ENCODE results near the gene STAB1. TPM values are rescaled to one million over a fixed set of nuclear protein-coding genes. Genes with fewer than 3 reads are reported as not detected.

STAB1 gene
- total RNA-seq, 4 donors from 2014 or later: 101 to 127 (median 118) TPM

DNA sequence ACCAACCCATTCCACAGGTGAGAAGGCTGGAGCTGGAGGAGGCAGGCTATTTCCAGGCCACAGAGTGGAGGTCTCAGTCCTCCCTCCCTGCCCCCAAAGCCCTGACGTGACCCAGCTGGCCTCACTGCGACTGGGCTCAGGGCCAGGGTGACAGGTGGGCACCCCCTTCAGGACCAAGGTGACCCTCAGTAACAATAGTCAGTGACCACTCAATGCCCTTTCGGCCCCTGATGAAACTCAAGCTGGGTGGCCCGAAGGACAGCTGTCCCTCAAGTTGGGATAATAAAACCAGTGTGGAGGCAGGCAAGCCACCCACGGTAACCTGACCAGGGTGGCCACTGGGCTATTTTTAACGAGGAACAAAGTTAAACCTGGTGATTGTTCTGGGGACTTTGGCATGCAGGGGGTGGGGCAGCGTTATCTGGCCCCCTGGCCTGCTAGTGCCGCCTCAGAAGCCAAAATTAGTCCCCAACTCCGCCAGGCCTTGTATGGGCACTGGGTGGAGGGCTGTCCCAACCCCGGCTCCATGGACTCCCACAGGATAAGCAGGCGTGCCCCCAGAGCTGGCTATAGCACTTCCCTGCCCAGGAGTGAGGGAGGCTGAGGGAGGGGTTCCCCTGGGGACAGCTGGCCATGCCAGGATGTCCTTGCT is 42.4 kb upstream of the STAB1 start:
- no peak for TF ChIP-seq POLR2A (IDR thresholded peaks at IDR 0.05; ENCODE audit: low read depth)
- TF ChIP-seq EP300 (IDR thresholded peaks at IDR 0.05): no peak
- no peak for TF ChIP-seq POLR2AphosphoS5 (IDR thresholded peaks at IDR 0.05)
- TF ChIP-seq, protein P1, sequence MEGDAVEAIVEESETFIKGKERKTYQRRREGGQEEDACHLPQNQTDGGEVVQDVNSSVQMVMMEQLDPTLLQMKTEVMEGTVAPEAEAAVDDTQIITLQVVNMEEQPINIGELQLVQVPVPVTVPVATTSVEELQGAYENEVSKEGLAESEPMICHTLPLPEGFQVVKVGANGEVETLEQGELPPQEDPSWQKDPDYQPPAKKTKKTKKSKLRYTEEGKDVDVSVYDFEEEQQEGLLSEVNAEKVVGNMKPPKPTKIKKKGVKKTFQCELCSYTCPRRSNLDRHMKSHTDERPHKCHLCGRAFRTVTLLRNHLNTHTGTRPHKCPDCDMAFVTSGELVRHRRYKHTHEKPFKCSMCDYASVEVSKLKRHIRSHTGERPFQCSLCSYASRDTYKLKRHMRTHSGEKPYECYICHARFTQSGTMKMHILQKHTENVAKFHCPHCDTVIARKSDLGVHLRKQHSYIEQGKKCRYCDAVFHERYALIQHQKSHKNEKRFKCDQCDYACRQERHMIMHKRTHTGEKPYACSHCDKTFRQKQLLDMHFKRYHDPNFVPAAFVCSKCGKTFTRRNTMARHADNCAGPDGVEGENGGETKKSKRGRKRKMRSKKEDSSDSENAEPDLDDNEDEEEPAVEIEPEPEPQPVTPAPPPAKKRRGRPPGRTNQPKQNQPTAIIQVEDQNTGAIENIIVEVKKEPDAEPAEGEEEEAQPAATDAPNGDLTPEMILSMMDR (IDR thresholded peaks at IDR 0.05): no peak
- peaks cover 0 to 25% (median 6%) of the 10 kb centered on the region in 4 donors for H3K36me3 ChIP-seq
- no peak overlapping the region for H3K27ac ChIP-seq (replicated peaks in 1 of 4)
- H3K4me1 ChIP-seq: peaks cover 31 to 45% (median 40%) of the 10 kb centered on the region in 4 donors
- H3K27me3 ChIP-seq: no peaks in the 10 kb centered on the region
- intact Hi-C loops (cut with DNase I): no loop called here
- WGBS: 80% methylated on average over 8 of the region's 11 CpGs
- H3K9me3 ChIP-seq: no peaks in the 10 kb centered on the region
- H3K4me3 ChIP-seq: no peak overlapping the region
- DNase-seq (ENCODE audit: extremely low spot score): no peak

GRCh38 chr3:52453496-52454249 is 41.5 kb upstream of the STAB1 start, which contains the start of gene TNNC1:
Gene TNNC1, minus strand, starts transcription at chr3:52454041. Its CDS starts 26 bp downstream, at chr3:52454015.
- H3K27me3 ChIP-seq: no peaks in the 10 kb centered on the region
- peaks cover 4 to 34% (median 16%) of the 10 kb centered on the region in 4 donors for H3K36me3 ChIP-seq
- intact Hi-C loops (cut with DNase I): no loop called here
- H3K9me3 ChIP-seq: no peaks in the 10 kb centered on the region
- H3K4me3 ChIP-seq: peak within 1 kb of the TSS; percentile 79 to 96 (median 94)
- H3K27ac ChIP-seq (replicated peaks in 1 of 4): peak within 1 kb of the TSS; percentile 93 to 95 (median 94)
- H3K4me1 ChIP-seq: peaks cover 31 to 54% (median 43%) of the 10 kb centered on the region in 4 donors
- 83% methylated on average over 9 of the region's 16 CpGs for WGBS
- TF ChIP-seq POLR2A (IDR thresholded peaks at IDR 0.05; ENCODE audit: low read depth): no peak
- DNase-seq (ENCODE audit: extremely low spot score): no peak

DNA sequence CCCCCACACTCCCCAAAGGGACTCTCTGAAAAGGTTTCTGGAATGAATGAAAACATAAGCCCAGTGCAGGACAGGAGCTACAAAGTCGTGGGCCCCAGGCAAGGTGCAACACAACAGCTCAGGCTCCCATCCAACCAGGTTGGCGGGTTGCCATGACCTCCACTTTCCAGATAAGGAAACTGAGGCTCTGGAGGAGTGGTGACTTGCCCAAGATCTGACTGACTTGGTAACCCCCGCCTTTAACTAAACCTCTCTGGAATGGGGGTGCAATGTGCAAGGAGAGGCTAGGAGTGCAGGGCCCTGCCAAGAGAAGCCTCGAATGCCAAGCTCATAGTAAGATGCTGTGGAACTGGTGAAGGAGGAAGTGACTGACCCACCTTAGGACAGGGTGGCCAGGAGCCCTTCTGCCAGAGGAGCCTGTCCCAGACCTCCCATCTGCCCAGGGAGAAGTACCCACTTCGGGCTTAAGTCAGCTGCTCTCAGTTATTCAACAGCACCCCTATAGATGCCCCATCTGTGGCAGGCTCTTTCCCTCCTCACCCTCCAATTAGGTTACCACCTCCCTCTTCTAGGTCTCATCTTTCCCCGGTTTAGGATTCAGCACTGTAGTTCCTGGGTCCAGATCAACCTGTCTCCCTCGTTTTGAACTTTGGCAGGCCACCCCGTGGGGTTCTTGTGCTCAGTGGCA is 40.7 kb upstream of the STAB1 start:
- H3K4me3 ChIP-seq: peak overlapping the region; percentile 79 to 96 (median 94)
- DNase-seq (ENCODE audit: extremely low spot score): no peak
- 60% methylated on average over 7 of the region's 8 CpGs for WGBS
- no peaks in the 10 kb centered on the region for H3K9me3 ChIP-seq
- H3K27ac ChIP-seq (replicated peaks in 1 of 4): peak overlapping the region; percentile 93 to 95 (median 94)
- TF ChIP-seq POLR2A (IDR thresholded peaks at IDR 0.05; ENCODE audit: low read depth) (no peak), EP300 (IDR thresholded peaks at IDR 0.05) (no peak), POLR2AphosphoS5 (IDR thresholded peaks at IDR 0.05) (no peak)
- TF ChIP-seq, protein P1 (IDR thresholded peaks at IDR 0.05): no peak
- peaks cover 31 to 56% (median 43%) of the 10 kb centered on the region in 4 donors for H3K4me1 ChIP-seq
- no peaks in the 10 kb centered on the region for H3K27me3 ChIP-seq
- intact Hi-C loops (cut with DNase I): no loop called here
- H3K36me3 ChIP-seq: peaks cover 11 to 42% (median 23%) of the 10 kb centered on the region in 4 donors

- Histone ChIP-seq H3K27me3 (no peaks in the 10 kb centered on the region), H3K4me1 (peaks cover 29 to 52% (median 39%) of the 10 kb centered on the region in 4 donors), H3K4me3 (peak overlapping the region; percentile 79 to 96 (median 94)), H3K27ac (replicated peaks in 1 of 4) (peak overlapping the region; percentile 93 to 95 (median 94)), H3K36me3 (peaks cover 12 to 46% (median 27%) of the 10 kb centered on the region in 4 donors), H3K9me3 (no peaks in the 10 kb centered on the region)
- intact Hi-C loops (cut with DNase I): no loop called here
- DNase-seq (ENCODE audit: extremely low spot score): no peak
- TF ChIP-seq EP300 (IDR thresholded peaks at IDR 0.05) (no peak), POLR2A (IDR thresholded peaks at IDR 0.05; ENCODE audit: low read depth) (no peak), POLR2AphosphoS5 (IDR thresholded peaks at IDR 0.05) (no peak)
- TF ChIP-seq, protein P1 (IDR thresholded peaks at IDR 0.05): no peak
- 18% methylated on average over 8 of the region's 11 CpGs for WGBS
Measured at GRCh38 chr3:52454938-52455282, 40.2 kb upstream of the STAB1 start.
